Measurements from ENCODE around the gene CD48. TPM values are rescaled to one million over a fixed set of nuclear protein-coding genes. Genes with fewer than 3 reads are reported as not detected.
"Not testable (repeated sequence)": the region's sequence is repeated elsewhere in the genome, so short reads cannot be mapped to it uniquely, and the experiment has no call there.

Gene CD48
- total RNA-seq, 4 donors from 2014 or later, result 0.53 to 4.3 (median 1.5) TPM

GRCh38 chr1:160716013-160716412 lies 4.4 kb upstream of the CD48 start:
- DNase-seq (ENCODE audit: low spot score in 2 of 2), result no peak
- no peak for TF ChIP-seq CTCF (IDR thresholded peaks at IDR 0.05)
- H3K4me3 ChIP-seq (ENCODE audit: low read depth, poor library complexity, severe bottlenecking), result no peak overlapping the region
- 46 to 57% methylated on average over 1 of the region's 1 CpG for WGBS, 2 donors
- intact Hi-C loops (cut with DNase I; ENCODE audit: low total_unique reads), result no loop called here

GRCh38 chr1:160714034-160714648 lies 2.5 kb upstream of the CD48 start:
- 35 to 56% methylated on average over 3 to 5 of the region's 5 CpGs for WGBS, 2 donors
- H3K4me3 ChIP-seq (ENCODE audit: low read depth, poor library complexity, severe bottlenecking); intact Hi-C loops (cut with DNase I; ENCODE audit: low total_unique reads): not testable (repeated sequence)

DNA sequence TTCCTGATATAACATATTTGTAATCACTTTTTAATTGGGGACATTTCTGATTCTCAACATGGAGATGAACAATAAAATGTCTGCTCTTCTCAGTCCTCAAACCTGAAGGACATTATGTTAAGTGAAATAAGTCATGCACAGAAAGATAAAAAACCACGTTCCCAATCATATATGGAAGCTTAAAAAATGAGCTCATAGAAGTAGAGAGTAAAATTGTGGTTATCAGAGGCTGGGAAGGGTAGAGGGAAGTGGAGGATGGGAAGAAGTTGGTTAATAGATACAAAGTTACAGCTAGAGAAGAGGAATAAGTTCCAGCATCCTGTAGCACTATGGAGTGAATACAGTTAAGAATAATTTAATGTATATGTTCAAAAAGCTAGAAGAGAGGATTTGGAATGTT lies 1.5 kb upstream of the CD48 start:
- TF ChIP-seq CTCF (IDR thresholded peaks at IDR 0.05), result no peak
- no peak for TF ChIP-seq POLR2A (IDR thresholded peaks at IDR 0.05)
- intact Hi-C loops (cut with DNase I; ENCODE audit: low total_unique reads), result no loop called here
- H3K4me3 ChIP-seq (ENCODE audit: low read depth, poor library complexity, severe bottlenecking), result no peak overlapping the region
- WGBS, 2 donors, result 49 to 50% methylated on average over 1 of the region's 1 CpG
- DNase-seq (ENCODE audit: low spot score in 2 of 2), result no peak

More at GRCh38 chr1:160714034-160714648, 2.5 kb upstream of the CD48 start:
- not testable (repeated sequence) for DNase-seq (ENCODE audit: low spot score in 2 of 2)

- intact Hi-C loops (cut with DNase I; ENCODE audit: low total_unique reads); DNase-seq (ENCODE audit: low spot score in 2 of 2); H3K4me3 ChIP-seq (ENCODE audit: low read depth, poor library complexity, severe bottlenecking): not testable (repeated sequence)
- 64 to 73% methylated on average over 5 of the region's 5 CpGs for WGBS, 2 donors
These were observed 981 bp upstream of the CD48 start for GRCh38 chr1:160712525-160713080.

DNA sequence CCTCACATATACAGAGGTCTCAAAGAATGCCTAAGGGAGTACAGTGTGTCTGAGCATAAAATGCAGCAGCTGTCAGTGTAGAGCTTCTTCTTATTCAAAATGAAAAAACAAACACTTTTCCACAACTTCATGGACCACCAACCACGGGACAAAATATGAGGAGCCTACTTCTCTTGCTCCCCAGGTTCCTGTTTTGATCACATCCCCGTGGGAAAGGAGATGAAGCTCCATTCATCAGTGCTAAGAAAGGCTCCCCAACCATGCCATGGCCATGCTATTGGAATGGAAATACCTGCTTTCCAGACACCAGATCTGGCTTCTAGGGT lies 383 bp downstream of the CD48 start:
- no peak overlapping the region for H3K4me3 ChIP-seq (ENCODE audit: low read depth, poor library complexity, severe bottlenecking)
- intact Hi-C loops (cut with DNase I; ENCODE audit: low total_unique reads), result no loop called here
- TF ChIP-seq CTCF (IDR thresholded peaks at IDR 0.05), result no peak
- TF ChIP-seq POLR2A (IDR thresholded peaks at IDR 0.05), result no peak
- WGBS, 2 donors, result 68 to 77% methylated on average over 2 of the region's 2 CpGs
- no peak for DNase-seq (ENCODE audit: low spot score in 2 of 2)

DNA sequence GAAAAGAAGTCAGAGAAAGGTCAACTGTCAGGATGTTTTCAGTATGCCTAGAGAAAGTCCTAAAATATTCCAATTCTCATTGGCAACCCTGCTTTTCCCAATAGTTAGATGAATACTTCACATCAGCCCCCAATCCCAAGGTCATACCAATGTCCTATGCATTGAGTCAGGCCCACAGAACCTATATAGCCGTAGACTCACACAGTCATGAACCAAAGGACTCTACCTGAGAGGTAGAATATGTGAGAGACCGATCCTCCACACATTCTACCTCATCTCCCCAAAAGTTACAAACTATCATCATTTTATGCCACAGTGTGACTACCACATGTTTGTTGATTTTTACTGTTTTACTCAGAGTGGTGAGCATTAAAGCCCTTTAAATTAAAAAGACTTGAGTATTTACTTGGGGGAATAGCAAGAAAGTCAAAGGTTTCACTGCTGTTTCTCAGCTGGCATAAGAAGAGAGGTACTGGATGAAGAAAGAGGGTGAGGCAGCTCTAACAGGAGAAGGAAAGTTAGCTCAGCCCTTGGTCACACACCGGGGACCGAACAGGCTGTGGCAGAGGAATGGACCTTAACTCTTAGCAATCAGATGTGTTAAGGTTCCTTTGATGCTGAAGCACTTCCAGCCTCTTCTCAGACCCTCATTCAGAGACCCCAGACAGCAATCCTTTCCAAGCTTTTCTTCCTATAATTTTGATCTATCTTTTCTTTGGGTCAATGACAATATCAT lies 937 bp downstream of the CD48 start:
- no peak for DNase-seq (ENCODE audit: low spot score in 2 of 2)
- H3K4me3 ChIP-seq (ENCODE audit: low read depth, poor library complexity, severe bottlenecking), result no peak overlapping the region
- intact Hi-C loops (cut with DNase I; ENCODE audit: low total_unique reads), result no loop called here
- TF ChIP-seq CTCF (IDR thresholded peaks at IDR 0.05), result no peak
- no peak for TF ChIP-seq POLR2A (IDR thresholded peaks at IDR 0.05)
- 90% methylated on average over 4 of the region's 4 CpGs for WGBS, 2 donors
